ENCODE data around the gene CDK15.

The CDK15 gene

DNA sequence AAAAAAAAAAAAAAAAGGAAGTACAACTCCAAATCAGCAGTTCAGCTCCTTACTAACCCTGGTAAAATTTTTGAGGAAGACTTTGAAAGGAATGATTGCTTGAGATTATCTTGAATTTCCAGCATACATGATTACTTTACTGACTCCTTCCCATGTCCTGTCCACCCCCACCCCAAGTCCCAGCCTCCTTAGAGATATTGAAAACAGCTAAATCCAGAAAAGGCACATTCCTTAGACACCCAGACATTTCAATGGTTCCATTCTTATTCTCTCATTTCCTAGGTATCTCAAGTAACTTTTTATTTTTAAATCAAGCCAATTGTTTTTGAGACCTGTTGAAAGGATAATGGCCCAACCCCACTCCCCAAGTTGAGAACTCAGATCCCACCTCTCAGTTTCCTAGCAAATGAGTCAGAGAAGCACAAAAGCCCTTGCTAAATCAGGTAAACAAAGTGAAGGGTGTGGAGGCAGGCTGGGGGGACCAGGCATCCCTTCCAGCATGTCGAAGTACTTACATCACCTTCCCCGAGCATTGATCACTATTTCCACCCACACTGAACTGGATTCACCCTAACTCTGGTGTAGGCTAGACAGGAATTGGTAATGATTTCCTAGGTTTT is 131.9 kb downstream of the CDK15 start:
- peak; percentile 33 for DNase-seq (ENCODE audit: low spot score)

DNA sequence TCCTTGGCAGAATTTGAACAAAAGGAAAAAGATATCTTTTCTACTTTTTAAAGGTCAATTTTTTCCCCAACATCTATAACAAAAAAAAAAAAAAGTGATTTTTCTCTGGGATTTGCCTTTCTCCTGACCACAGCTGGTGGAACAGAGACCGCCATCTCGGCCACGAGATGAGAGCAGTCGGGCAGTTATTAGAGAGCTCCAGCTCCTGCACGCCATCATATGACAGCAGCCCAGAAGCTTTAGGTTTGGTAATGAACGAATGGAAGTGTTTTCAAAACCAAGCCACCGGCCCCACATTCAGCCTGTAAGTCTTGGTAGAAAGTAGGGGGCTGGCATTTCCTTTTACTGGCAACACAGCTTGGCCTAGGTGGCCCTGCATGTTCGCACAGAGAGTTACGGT is 132.4 kb downstream of the CDK15 start:
- DNase-seq (ENCODE audit: low spot score) = no peak

DNA sequence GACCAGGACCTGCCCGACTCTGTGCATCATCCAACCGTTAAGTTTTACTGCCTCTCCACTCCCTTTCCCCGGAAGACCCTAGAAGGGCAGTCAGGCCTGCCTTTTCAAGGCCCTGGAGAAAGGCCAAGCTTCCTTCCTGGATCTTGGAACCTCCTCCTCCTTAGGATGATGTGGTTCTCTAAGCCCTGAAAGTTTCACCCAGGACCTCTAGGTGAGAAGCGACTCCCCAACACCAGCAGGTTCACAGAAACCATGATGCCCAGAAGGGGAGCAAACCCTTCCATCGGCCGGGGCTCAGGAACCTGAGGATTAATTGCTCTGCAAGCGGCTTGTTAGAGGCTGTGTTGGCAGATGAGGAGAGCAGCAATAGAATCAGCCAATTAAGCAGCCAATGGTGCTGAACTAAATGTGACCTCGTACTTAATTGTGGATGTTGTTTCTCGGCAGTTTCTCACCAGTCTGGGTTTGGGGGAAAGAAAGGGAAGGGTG is 133.2 kb downstream of the CDK15 start:
- DNase-seq (ENCODE audit: low spot score) = peak; percentile 45

DNA sequence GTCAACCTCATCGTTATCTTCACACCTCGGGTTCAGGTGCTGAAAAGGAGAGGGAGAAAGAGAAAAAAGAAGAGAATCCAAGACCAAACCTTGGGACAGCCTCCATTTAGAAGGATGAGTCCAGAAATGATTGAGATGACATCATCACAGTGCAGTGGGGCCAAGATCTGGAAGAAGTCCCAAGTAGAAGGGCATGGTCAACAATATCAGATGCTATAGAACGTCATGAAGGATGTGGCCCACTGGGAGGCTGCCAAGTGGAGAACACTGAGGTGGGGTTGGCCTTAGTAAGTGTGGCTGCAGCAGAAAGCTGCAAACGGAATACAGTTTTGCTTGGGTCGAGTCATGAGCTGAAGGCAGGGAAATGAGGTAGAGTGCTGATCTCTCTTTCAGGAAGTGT is 136.2 kb downstream of the CDK15 start:
- no peak for DNase-seq (ENCODE audit: low spot score)
